Measurements from ENCODE around the gene MLX.
"Not testable (repeated sequence)": the region's sequence is repeated elsewhere in the genome, so short reads cannot be mapped to it uniquely, and the experiment has no call there.

Gene MLX

DNA sequence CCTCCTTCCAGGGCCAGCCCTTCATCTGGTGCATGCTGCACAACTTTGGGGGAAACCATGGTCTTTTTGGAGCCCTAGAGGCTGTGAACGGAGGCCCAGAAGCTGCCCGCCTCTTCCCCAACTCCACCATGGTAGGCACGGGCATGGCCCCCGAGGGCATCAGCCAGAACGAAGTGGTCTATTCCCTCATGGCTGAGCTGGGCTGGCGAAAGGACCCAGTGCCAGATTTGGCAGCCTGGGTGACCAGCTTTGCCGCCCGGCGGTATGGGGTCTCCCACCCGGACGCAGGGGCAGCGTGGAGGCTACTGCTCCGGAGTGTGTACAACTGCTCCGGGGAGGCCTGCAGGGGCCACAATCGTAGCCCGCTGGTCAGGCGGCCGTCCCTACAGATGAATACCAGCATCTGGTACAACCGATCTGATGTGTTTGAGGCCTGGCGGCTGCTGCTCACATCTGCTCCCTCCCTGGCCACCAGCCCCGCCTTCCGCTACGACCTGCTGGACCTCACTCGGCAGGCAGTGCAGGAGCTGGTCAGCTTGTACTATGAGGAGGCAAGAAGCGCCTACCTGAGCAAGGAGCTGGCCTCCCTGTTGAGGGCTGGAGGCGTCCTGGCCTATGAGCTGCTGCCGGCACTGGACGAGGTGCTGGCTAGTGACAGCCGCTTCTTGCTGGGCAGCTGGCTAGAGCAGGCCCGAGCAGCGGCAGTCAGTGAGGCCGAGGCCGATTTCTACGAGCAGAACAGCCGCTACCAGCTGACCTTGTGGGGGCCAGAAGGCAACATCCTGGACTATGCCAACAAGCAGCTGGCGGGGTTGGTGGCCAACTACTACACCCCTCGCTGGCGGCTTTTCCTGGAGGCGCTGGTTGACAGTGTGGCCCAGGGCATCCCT lies 23.5 kb upstream of the MLX start:
- DNase-seq (ENCODE audit: low read depth) = no peak
- TF ChIP-seq MYC (IDR thresholded peaks at IDR 0.05; ENCODE audit: low read depth, low read length) (no peak), POLR2A (IDR thresholded peaks at IDR 0.05; ENCODE audit: extremely low read depth, insufficient read length) (no peak)
- TF ChIP-seq, protein P1, sequence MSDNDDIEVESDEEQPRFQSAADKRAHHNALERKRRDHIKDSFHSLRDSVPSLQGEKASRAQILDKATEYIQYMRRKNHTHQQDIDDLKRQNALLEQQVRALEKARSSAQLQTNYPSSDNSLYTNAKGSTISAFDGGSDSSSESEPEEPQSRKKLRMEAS (IDR thresholded peaks at IDR 0.05; ENCODE audit: low read depth, low read length) = no peak
- TF ChIP-seq, protein P2, sequence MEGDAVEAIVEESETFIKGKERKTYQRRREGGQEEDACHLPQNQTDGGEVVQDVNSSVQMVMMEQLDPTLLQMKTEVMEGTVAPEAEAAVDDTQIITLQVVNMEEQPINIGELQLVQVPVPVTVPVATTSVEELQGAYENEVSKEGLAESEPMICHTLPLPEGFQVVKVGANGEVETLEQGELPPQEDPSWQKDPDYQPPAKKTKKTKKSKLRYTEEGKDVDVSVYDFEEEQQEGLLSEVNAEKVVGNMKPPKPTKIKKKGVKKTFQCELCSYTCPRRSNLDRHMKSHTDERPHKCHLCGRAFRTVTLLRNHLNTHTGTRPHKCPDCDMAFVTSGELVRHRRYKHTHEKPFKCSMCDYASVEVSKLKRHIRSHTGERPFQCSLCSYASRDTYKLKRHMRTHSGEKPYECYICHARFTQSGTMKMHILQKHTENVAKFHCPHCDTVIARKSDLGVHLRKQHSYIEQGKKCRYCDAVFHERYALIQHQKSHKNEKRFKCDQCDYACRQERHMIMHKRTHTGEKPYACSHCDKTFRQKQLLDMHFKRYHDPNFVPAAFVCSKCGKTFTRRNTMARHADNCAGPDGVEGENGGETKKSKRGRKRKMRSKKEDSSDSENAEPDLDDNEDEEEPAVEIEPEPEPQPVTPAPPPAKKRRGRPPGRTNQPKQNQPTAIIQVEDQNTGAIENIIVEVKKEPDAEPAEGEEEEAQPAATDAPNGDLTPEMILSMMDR (IDR thresholded peaks at IDR 0.05; ENCODE audit: low read depth, low read length) = no peak
- H3K4me3 ChIP-seq (ENCODE audit: low read depth, low read length) = no peak overlapping the region

DNA sequence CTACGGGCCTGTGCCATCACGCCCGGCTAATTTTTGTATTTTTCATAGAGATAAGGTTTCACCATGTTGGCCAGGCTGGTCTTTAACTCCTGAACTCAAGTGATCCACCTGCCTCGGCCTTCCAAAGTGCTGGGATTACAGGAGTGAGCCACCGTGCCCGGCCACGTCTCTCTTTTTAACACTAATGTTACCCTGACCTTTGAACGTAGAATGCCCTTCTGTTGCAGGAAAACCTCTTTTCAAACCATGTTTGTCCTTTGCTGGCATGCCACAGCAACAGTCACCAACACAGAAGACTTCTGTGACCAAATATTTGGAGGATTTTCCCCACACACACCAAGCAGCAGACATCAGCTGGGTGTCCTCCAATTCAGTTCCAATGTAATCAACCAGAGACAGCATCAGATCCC lies 22.0 kb upstream of the MLX start:
- DNase-seq (ENCODE audit: low read depth) = no peak

DNA sequence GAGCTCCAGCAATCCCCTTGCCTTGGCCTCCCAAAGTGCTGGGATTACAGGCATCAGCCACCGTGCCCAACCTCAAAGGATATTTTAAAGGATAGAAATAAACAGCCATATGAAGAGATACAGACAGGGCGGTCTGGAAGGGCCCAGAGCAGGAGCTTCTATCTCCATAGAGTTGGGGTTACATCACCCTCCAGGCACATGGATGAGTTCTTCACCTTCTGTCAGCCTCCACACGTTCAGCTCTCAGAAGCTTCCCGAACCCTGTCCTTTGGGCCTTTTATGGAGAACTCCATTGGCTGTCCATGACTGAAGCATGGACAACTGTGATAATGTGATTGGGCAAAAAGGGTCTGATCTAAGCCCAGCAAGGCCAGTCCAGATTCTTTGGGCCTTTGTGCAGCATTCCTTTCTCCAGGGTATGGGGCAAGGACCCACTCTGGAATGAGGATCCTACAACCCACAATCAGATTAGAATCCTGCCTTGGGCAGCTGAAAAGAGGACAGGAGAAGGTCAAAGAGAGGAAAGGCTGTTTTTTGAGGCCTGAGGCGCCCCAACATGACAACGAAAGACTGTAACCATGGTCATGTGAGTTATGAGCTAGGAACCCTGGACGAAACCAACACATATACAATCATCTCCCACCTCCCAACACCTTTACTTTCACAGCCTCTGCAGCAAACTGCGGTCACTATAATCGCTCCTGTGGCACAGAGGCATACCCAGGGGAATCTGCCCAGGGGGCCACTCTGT lies 21.0 kb upstream of the MLX start:
- not testable (repeated sequence) for DNase-seq (ENCODE audit: low read depth); H3K4me3 ChIP-seq (ENCODE audit: low read depth, low read length)

More for the DNA sequence above, 22.0 kb upstream of the MLX start:
- H3K4me3 ChIP-seq (ENCODE audit: low read depth, low read length) = no peak overlapping the region
- TF ChIP-seq MYC (IDR thresholded peaks at IDR 0.05; ENCODE audit: low read depth, low read length) (no peak), POLR2A (IDR thresholded peaks at IDR 0.05; ENCODE audit: extremely low read depth, insufficient read length) (no peak)
- TF ChIP-seq, protein P2 (IDR thresholded peaks at IDR 0.05; ENCODE audit: low read depth, low read length) = no peak
- TF ChIP-seq, protein P1 (IDR thresholded peaks at IDR 0.05; ENCODE audit: low read depth, low read length) = no peak

DNA sequence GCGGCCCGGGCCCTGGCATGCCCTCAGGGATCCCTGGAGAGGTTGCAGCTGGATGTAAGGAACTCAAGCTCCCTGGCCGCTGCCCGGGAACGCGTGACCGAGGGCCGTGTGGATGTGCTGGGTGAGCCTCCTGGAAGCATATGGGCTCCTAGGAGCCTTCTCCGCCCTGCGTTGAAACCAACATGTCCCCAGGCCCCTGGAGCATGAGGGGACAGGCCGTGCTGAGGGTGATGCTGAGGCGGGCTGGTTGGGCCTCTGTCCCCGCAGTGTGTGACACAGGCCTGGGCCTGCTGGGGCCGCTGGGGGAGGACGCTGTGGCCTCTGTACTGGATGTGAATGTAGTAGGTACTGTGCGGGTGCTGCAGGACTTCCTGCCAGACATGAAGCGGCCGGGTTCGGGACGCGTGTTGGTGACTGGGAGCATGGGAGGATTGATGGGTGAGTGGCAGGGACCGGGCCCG lies 19.9 kb upstream of the MLX start:
- no peak overlapping the region for H3K4me3 ChIP-seq (ENCODE audit: low read depth, low read length)
- DNase-seq (ENCODE audit: low read depth) = no peak
- TF ChIP-seq POLR2A (IDR thresholded peaks at IDR 0.05; ENCODE audit: extremely low read depth, insufficient read length) (no peak), MYC (IDR thresholded peaks at IDR 0.05; ENCODE audit: low read depth, low read length) (no peak)
- TF ChIP-seq, protein P1 (IDR thresholded peaks at IDR 0.05; ENCODE audit: low read depth, low read length) = no peak
- TF ChIP-seq, protein P2 (IDR thresholded peaks at IDR 0.05; ENCODE audit: low read depth, low read length) = no peak

DNA sequence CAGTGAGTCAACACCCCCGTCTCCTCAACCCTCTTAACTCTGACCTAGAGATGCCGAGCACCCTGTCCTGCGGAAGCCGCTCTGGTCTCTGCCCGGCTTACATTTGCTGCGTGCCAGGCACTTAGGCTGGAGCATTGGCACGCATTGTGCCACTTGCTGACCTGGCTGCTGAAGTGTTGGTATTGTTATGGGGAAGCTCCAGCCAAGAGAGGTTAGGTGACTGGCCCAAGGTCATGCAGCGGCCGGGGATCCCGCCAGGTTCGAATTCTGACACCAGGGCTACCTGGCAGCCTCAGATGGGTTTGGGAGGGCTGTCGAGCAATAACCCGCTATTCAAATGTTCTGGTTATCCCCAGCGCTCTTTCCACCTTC lies 19.2 kb upstream of the MLX start:
- no peak for DNase-seq (ENCODE audit: low read depth)
- H3K4me3 ChIP-seq (ENCODE audit: low read depth, low read length) = no peak overlapping the region
- TF ChIP-seq, protein P1 (IDR thresholded peaks at IDR 0.05; ENCODE audit: low read depth, low read length) = no peak
- no peak for TF ChIP-seq POLR2A (IDR thresholded peaks at IDR 0.05; ENCODE audit: extremely low read depth, insufficient read length)
- TF ChIP-seq, protein P2 (IDR thresholded peaks at IDR 0.05; ENCODE audit: low read depth, low read length) = no peak
- no peak for TF ChIP-seq MYC (IDR thresholded peaks at IDR 0.05; ENCODE audit: low read depth, low read length)

Measured in NB4 (cell line).